GM12878 (cell line): ENCODE data around the gene DERL3. TPM values are rescaled to one million over a fixed set of nuclear protein-coding genes. Genes with fewer than 3 reads are reported as not detected.

Experiments used
- BACH1 ChIP-seq: fragments of 450-650 bp; IDR thresholded peaks from 2 replicates; pipeline ENCODE4 v1.6.1; 2017; ENCODE audit warnings: mild to moderate bottlenecking, borderline replicate concordance
- BHLHE40 ChIP-seq, 2 experiments: fragments of 450-650 bp in 1 of 2; IDR thresholded peaks; 2 replicates each; pipeline ENCODE4 v1.6.1; 2011 to 2017; ENCODE audit warnings: low read depth in 2 of 2, borderline replicate concordance in 1 of 2, improper control_type of control experiment in 1 of 2, low read length in 1 of 2, mild to moderate bottlenecking in 1 of 2
- EGR1 ChIP-seq, 2 experiments: IDR thresholded peaks; 1 replicate in 1 of 2; 2 replicates in 1 of 2; pipeline ENCODE4 v1.6.1; 2011 to 2012; ENCODE audit warnings: low read depth in 2 of 2, low read length in 2 of 2, borderline replicate concordance in 1 of 2, mild to moderate bottlenecking in 1 of 2, moderate library complexity in 1 of 2
- NFIC ChIP-seq: IDR thresholded peaks from 2 replicates; pipeline ENCODE4 v1.6.1; 2012; ENCODE audit warnings: low read depth, mild to moderate bottlenecking, inconsistent platforms, low read length, moderate library complexity
- STAT1 ChIP-seq: fragments of 450-650 bp; conservative IDR thresholded peaks from 2 replicates; pipeline ENCODE4 v1.6.1; 2014; ENCODE audit warnings: antibody characterized with exemption, mild to moderate bottlenecking
- STAT3 ChIP-seq: IDR thresholded peaks from 2 replicates; pipeline ENCODE4 v1.6.1; 2011; ENCODE audit warnings: low read depth, low read length, improper control_type of control experiment
- TBL1XR1 ChIP-seq: IDR thresholded peaks from 2 replicates; pipeline ENCODE4 v1.6.1; 2012; ENCODE audit warnings: low read depth, low read length, improper control_type of control experiment
- polyA plus RNA-seq, 11 experiments: library from polyadenylated mRNA; depleted of rRNA in 4 of 11; unstranded in 6 of 11; stranded (reverse) in 5 of 11; fragments of >200 nt; fragmentation: Nextera tagmentation in 4 of 11; fragmentation: Illumina TruSeq in 1 of 11; extraction: Ambion mirVana in 4 of 11; extraction: Trizol in 1 of 11; gene quantifications; 1 replicate in 1 of 11; 2 replicates in 10 of 11; pipeline versions ENCODE4 v1.2.1 to v1.2.3, GENCODE V29; 2011 to 2016; ENCODE audit warnings: inconsistent platforms in 2 of 11, missing spikeins in 2 of 11, low read depth in 1 of 11
- total RNA-seq, 4 experiments: library from RNA; depleted of rRNA in 3 of 4; stranded (reverse); fragments of >200 nt in 3 of 4; fragmentation: Illumina TruSeq in 1 of 4; extraction: Trizol in 1 of 4; gene quantifications; 2 replicates each; pipeline versions ENCODE4 v1.2.1 to v1.2.3, GENCODE V29; 2013 to 2021
- TF ChIP-seq, protein P1 (sequence below): fragments of 450-650 bp; IDR thresholded peaks from 2 replicates; pipeline ENCODE4 v1.6.1; 2014; ENCODE audit warnings: mild to moderate bottlenecking
- TF ChIP-seq, protein P2 (sequence below): fragments of 450-650 bp; IDR thresholded peaks from 2 replicates; pipeline ENCODE4 v1.6.1; 2017; ENCODE audit warnings: antibody characterized with exemption, mild to moderate bottlenecking, moderate library complexity
- TF ChIP-seq, protein P3 (sequence below): fragments of 450-650 bp; formaldehyde crosslinking; IDR thresholded peaks from 2 replicates; pipeline ENCODE4 v1.4.0; 2022; ENCODE audit warnings: mild to moderate bottlenecking, moderate library complexity
- TF ChIP-seq, protein P4 (sequence below): IDR thresholded peaks from 2 replicates; pipeline ENCODE4 v1.6.1; 2011; ENCODE audit warnings: low read depth, low read length, improper control_type of control experiment, borderline replicate concordance
- TF ChIP-seq, protein P5 (sequence below): fragments of 450-650 bp; IDR thresholded peaks from 2 replicates; pipeline ENCODE4 v1.6.1; 2016; ENCODE audit warnings: mild to moderate bottlenecking

The DERL3 gene
- total and polyA plus RNA-seq, 10 of the 15 experiments (the other 5 are each of a cell fraction or from before 2014, with no cell fraction given), result 4.1 to 52.4 (median 14.1) TPM

DNA sequence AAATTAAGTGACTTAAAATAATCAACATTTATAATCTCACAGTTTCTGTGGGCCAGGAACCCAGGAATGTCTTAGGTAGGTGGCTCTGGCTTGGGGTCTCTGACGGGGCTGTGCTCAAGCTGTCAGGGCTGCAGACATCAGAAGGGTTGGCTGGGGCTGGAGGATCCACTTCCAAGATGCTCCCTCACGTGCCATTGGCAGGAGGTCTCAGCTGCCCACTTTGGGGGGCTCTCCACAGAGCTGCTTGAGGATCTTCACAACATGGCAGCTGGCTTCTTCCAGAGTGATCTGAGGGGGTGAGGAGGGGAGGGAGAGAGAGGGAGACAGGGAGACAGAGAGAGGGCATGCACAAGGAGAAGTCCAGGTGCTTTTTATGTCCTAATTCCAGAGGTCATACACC, 37.0 kb upstream of the DERL3 start (continued):
- TF ChIP-seq, protein P1, sequence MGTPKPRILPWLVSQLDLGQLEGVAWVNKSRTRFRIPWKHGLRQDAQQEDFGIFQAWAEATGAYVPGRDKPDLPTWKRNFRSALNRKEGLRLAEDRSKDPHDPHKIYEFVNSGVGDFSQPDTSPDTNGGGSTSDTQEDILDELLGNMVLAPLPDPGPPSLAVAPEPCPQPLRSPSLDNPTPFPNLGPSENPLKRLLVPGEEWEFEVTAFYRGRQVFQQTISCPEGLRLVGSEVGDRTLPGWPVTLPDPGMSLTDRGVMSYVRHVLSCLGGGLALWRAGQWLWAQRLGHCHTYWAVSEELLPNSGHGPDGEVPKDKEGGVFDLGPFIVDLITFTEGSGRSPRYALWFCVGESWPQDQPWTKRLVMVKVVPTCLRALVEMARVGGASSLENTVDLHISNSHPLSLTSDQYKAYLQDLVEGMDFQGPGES, result no peak
- TF ChIP-seq NFIC, result no peak
- no peak for TF ChIP-seq STAT3
- no peak for TF ChIP-seq TBL1XR1
- TF ChIP-seq, protein P2, sequence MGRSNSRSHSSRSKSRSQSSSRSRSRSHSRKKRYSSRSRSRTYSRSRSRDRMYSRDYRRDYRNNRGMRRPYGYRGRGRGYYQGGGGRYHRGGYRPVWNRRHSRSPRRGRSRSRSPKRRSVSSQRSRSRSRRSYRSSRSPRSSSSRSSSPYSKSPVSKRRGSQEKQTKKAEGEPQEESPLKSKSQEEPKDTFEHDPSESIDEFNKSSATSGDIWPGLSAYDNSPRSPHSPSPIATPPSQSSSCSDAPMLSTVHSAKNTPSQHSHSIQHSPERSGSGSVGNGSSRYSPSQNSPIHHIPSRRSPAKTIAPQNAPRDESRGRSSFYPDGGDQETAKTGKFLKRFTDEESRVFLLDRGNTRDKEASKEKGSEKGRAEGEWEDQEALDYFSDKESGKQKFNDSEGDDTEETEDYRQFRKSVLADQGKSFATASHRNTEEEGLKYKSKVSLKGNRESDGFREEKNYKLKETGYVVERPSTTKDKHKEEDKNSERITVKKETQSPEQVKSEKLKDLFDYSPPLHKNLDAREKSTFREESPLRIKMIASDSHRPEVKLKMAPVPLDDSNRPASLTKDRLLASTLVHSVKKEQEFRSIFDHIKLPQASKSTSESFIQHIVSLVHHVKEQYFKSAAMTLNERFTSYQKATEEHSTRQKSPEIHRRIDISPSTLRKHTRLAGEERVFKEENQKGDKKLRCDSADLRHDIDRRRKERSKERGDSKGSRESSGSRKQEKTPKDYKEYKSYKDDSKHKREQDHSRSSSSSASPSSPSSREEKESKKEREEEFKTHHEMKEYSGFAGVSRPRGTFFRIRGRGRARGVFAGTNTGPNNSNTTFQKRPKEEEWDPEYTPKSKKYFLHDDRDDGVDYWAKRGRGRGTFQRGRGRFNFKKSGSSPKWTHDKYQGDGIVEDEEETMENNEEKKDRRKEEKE, result no peak
- TF ChIP-seq, protein P3, sequence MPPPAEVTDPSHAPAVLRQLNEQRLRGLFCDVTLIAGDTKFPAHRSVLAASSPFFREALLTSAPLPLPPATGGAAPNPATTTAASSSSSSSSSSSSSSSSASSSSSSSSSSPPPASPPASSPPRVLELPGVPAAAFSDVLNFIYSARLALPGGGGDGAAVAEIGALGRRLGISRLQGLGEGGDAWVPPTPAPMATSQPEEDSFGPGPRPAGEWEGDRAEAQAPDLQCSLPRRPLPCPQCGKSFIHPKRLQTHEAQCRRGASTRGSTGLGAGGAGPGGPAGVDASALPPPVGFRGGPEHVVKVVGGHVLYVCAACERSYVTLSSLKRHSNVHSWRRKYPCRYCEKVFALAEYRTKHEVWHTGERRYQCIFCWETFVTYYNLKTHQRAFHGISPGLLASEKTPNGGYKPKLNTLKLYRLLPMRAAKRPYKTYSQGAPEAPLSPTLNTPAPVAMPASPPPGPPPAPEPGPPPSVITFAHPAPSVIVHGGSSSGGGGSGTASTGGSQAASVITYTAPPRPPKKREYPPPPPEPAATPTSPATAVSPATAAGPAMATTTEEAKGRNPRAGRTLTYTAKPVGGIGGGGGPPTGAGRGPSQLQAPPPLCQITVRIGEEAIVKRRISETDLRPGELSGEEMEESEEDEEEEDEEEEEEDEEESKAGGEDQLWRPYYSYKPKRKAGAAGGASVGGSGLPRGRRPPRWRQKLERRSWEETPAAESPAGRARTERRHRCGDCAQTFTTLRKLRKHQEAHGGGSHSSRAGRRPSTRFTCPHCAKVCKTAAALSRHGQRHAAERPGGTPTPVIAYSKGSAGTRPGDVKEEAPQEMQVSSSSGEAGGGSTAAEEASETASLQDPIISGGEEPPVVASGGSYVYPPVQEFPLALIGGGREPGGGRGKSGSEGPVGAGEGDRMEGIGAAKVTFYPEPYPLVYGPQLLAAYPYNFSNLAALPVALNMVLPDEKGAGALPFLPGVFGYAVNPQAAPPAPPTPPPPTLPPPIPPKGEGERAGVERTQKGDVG (CRISPR knock-in tag), result no peak
- TF ChIP-seq EGR1 (IDR thresholded peaks at IDR 0.05; ENCODE audit: borderline replicate concordance in 1 of 2, low read depth in 2 of 2, low read length in 2 of 2), result no peak
- TF ChIP-seq, protein P4, sequence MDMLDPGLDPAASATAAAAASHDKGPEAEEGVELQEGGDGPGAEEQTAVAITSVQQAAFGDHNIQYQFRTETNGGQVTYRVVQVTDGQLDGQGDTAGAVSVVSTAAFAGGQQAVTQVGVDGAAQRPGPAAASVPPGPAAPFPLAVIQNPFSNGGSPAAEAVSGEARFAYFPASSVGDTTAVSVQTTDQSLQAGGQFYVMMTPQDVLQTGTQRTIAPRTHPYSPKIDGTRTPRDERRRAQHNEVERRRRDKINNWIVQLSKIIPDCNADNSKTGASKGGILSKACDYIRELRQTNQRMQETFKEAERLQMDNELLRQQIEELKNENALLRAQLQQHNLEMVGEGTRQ, result no peak
- TF ChIP-seq BACH1, result no peak
- TF ChIP-seq, protein P5, sequence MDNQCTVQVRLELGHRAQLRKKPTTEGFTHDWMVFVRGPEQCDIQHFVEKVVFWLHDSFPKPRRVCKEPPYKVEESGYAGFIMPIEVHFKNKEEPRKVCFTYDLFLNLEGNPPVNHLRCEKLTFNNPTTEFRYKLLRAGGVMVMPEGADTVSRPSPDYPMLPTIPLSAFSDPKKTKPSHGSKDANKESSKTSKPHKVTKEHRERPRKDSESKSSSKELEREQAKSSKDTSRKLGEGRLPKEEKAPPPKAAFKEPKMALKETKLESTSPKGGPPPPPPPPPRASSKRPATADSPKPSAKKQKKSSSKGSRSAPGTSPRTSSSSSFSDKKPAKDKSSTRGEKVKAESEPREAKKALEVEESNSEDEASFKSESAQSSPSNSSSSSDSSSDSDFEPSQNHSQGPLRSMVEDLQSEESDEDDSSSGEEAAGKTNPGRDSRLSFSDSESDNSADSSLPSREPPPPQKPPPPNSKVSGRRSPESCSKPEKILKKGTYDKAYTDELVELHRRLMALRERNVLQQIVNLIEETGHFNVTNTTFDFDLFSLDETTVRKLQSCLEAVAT, result no peak
- no peak for TF ChIP-seq STAT1
- no peak for TF ChIP-seq BHLHE40 (IDR thresholded peaks at IDR 0.05; ENCODE audit: borderline replicate concordance in 1 of 2, low read depth in 2 of 2, low read length in 1 of 2)
